Measurements from ENCODE around the gene ACTN1. TPM values are rescaled to one million over a fixed set of nuclear protein-coding genes. Genes with fewer than 3 reads are reported as not detected.

Gene ACTN1
- total RNA-seq, 4 donors from 2014 or later: 76.8 to 117 (median 94.0) TPM

- Histone ChIP-seq H3K4me1 (no peaks in the 10 kb centered on the region), H3K27ac (no peak overlapping the region), H3K4me3 (no peak overlapping the region), H3K9me3 (no peaks in the 10 kb centered on the region), H3K36me3 (no peaks in the 10 kb centered on the region), H3K27me3 (no peaks in the 10 kb centered on the region)
- WGBS: 45% methylated on average over 2 of the region's 2 CpGs
- TF ChIP-seq POLR2AphosphoS5 (IDR thresholded peaks at IDR 0.05): no peak
- no peak for TF ChIP-seq CTCF (IDR thresholded peaks at IDR 0.05)
- no peak for DNase-seq (ENCODE audit: low spot score in 2 of 2)
These were observed 8.0 kb upstream of the ACTN1 start for GRCh38 chr14:68986926-68987652.

- Histone ChIP-seq H3K36me3 (no peaks in the 10 kb centered on the region), H3K4me3 (no peak overlapping the region), H3K9me3 (no peaks in the 10 kb centered on the region), H3K4me1 (no peaks in the 10 kb centered on the region), H3K27me3 (no peaks in the 10 kb centered on the region), H3K27ac (no peak overlapping the region)
- WGBS: 89% methylated on average over 2 of the region's 2 CpGs
- DNase-seq (ENCODE audit: low spot score in 2 of 2): no peak
- no peak for TF ChIP-seq EP300 (IDR thresholded peaks at IDR 0.05)
- TF ChIP-seq POLR2AphosphoS5 (IDR thresholded peaks at IDR 0.05): no peak
- no peak for TF ChIP-seq POLR2A (IDR thresholded peaks at IDR 0.05)
These were observed 7.1 kb upstream of the ACTN1 start for GRCh38 chr14:68986225-68986624.

- H3K4me3 ChIP-seq: no peak overlapping the region
- H3K27me3 ChIP-seq: no peaks in the 10 kb centered on the region
- TF ChIP-seq POLR2A (IDR thresholded peaks at IDR 0.05): no peak
- TF ChIP-seq POLR2AphosphoS5 (IDR thresholded peaks at IDR 0.05): no peak
- TF ChIP-seq CTCF (IDR thresholded peaks at IDR 0.05): no peak
- no peak for TF ChIP-seq EP300 (IDR thresholded peaks at IDR 0.05)
- H3K4me1 ChIP-seq: peaks cover 8% of the 10 kb centered on the region
- no peaks in the 10 kb centered on the region for H3K36me3 ChIP-seq
- H3K27ac ChIP-seq: no peak overlapping the region
- WGBS: 67% methylated on average over 1 of the region's 1 CpG
- H3K9me3 ChIP-seq: no peaks in the 10 kb centered on the region
- DNase-seq (ENCODE audit: low spot score in 2 of 2): no peak
These were observed 5.6 kb upstream of the ACTN1 start for GRCh38 chr14:68984686-68985085.

- Histone ChIP-seq H3K27me3 (no peaks in the 10 kb centered on the region), H3K27ac (no peak overlapping the region), H3K36me3 (no peaks in the 10 kb centered on the region), H3K9me3 (no peaks in the 10 kb centered on the region), H3K4me3 (no peak overlapping the region), H3K4me1 (peaks cover 13% of the 10 kb centered on the region)
- TF ChIP-seq EP300 (IDR thresholded peaks at IDR 0.05) (no peak), POLR2A (IDR thresholded peaks at IDR 0.05) (no peak), POLR2AphosphoS5 (IDR thresholded peaks at IDR 0.05) (no peak), CTCF (IDR thresholded peaks at IDR 0.05) (no peak)
- WGBS: 94% methylated on average over 3 of the region's 3 CpGs
- DNase-seq (ENCODE audit: low spot score in 2 of 2): no peak
These were observed 4.1 kb upstream of the ACTN1 start for GRCh38 chr14:68983191-68983590.

GRCh38 chr14:68982581-68982980, 3.5 kb upstream of the ACTN1 start:
- H3K4me3 ChIP-seq: no peak overlapping the region
- peaks cover 19% of the 10 kb centered on the region for H3K4me1 ChIP-seq
- H3K27ac ChIP-seq: no peak overlapping the region
- WGBS: 100% methylated on average over 2 of the region's 2 CpGs
- TF ChIP-seq EP300 (IDR thresholded peaks at IDR 0.05) (no peak), POLR2A (IDR thresholded peaks at IDR 0.05) (no peak), CTCF (IDR thresholded peaks at IDR 0.05) (no peak), POLR2AphosphoS5 (IDR thresholded peaks at IDR 0.05) (no peak)
- H3K27me3 ChIP-seq: no peaks in the 10 kb centered on the region
- H3K9me3 ChIP-seq: no peaks in the 10 kb centered on the region
- no peak for DNase-seq (ENCODE audit: low spot score in 2 of 2)
- H3K36me3 ChIP-seq: no peaks in the 10 kb centered on the region

Data from suprapubic skin (tissue), 4 donors.